GM21825 (cell line): ENCODE data around the gene NUDT15.
"Not testable (repeated sequence)": the region's sequence is repeated elsewhere in the genome, so short reads cannot be mapped to it uniquely, and the experiment has no call there.

Experiments
- ATAC-seq: cut with Tn5 transposase; IDR thresholded peaks from one replicate; pipeline ENCODE4 v1.9.1; 2021; ENCODE audit warnings: mild to moderate bottlenecking, moderate library complexity; ENCODE audit not compliant: unreplicated experiment

NUDT15 gene

DNA sequence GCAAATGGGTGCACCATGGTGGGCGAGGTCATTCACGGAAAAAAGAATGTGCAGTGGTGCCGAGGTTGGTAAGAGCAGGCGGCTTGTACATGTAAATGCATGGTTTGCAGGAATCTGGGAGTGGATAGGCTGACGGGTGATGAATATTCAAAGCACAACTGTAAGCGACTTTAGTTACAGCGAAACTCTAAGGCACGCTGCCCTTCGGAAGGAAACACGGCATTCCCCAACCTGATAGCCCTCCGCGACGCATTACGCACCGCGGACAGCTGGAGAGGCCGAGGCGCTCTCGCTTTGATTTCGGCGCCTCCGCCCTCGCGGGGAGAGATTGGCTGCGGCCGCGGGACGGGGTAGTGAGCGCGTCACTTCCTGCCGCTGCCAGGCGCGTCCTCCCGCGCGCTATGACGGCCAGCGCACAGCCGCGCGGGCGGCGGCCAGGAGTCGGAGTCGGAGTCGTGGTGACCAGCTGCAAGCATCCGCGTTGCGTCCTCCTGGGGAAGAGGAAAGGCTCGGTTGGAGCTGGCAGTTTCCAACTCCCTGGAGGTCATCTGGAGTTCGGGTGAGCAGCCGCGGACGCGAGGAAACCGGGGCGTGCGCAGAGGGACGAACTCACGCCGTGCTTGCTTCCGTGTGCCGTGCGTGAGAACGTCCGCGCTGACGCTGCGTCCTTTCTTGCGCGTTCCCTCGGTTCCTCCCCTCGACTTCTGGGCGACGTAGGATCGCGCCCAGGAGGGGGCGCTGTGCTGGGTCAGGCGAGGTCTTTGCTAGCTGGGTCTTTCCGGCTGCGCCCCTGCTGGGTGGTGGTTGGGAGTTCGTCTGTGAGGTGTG, at the start of gene NUDT15:
Gene NUDT15, plus strand, starts transcription at position 381 of the 828 bp plus-strand sequence. Its CDS starts 21 bp downstream, at position 402.
- peak; percentile 89 for ATAC-seq

DNA sequence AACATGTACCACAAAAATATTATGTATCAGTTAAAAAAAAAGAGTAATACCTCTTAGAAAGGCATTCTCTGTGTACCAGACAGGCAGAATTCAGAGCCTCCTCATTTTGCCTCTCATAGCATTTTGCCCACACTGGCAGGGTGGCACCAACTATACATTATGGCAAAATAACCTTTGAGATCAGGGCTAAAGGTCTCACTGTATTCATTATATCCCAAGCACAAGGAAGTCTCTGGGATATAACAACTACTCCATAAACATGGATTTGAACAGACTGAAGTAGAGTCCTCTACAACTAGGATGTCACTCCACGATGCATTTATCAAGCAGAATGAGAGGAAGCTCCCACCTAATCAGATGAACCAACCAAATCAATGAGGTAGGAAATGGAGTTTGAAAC, 47.1 kb upstream of the NUDT15 start:
- ATAC-seq: no peak

- no peak for ATAC-seq
These were observed 46.5 kb upstream of the NUDT15 start for GRCh38 chr13:47990920-47991466.

DNA sequence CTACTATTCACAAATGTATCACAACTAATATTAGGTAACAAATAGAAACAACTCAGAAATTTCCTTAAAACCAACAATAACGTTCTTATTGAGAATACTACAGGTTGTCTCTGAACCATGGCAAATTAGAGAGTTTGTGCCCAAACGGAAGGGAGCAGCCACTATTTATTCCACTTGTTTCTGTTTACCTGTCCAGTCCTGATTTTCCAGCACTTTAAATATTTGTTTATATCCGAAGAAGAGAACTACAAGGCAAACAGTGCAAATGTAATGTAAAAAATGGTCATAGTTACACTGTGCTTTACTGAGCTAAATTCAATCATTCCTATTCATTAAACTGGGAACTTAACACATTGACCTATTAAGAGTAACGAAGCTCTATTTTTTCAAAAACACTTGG, 45.7 kb upstream of the NUDT15 start:
- no peak for ATAC-seq

DNA sequence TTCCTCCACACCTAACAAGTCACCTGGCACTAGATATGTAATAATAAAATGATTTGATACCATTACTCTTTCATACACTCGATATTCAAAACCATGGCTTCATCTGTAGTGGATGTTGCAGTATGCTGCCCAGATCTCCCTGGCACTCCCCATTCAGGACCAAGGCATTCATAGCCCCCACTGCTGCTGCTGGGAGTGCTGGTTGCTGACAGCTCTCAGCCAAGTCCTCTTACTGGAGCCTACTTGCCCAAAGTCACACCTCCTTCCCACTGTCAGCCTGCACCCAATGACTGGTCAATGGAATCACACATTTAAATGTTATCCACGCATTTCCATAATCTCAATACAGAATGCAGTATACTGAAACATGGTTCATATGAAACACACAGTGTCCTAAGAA, 40.1 kb upstream of the NUDT15 start:
- ATAC-seq: no peak

- ATAC-seq: no peak
These were observed 37.6 kb upstream of the NUDT15 start for GRCh38 chr13:47999973-48000372.

GRCh38 chr13:48000559-48001113, 36.9 kb upstream of the NUDT15 start:
- ATAC-seq: peak; percentile 36

- peak; percentile 99 for ATAC-seq
These were observed 36.2 kb upstream of the NUDT15 start, which contains the start of gene SUCLA2 for GRCh38 chr13:48001114-48001881. Gene SUCLA2, minus strand, starts transcription at chr13:48001273. Its CDS starts 4 bp downstream, at chr13:48001269.

GRCh38 chr13:48001999-48002398, 35.5 kb upstream of the NUDT15 start:
- ATAC-seq: not testable (repeated sequence)

DNA sequence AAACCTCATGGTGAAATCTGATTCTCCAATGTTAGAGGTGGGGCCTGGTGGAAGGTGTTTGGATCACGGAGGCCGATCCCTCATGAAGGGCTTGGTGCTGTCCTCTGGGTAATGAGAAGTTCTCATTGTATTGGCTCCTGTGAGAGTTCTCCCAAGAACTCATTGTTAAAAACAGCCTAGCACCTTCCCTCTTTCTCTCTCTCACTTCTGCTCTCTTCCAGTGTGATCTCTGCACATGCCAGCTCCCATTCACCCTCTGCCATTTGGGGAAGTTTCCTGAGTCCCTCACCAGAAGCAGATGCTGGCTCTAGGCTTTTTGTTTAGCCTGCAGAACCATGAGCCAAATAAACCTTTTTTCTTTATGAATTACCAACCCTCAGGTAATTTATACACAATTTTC, 33.3 kb upstream of the NUDT15 start:
- ATAC-seq: no peak

GRCh38 chr13:48006396-48006795, 31.1 kb upstream of the NUDT15 start:
- no peak for ATAC-seq

- no peak for ATAC-seq
These were observed 28.2 kb upstream of the NUDT15 start for GRCh38 chr13:48009284-48009683.

GRCh38 chr13:48010698-48011097, 26.8 kb upstream of the NUDT15 start:
- ATAC-seq: no peak

GRCh38 chr13:48012668-48013067, 24.9 kb upstream of the NUDT15 start:
- no peak for ATAC-seq

GRCh38 chr13:48014359-48014758, 23.2 kb upstream of the NUDT15 start:
- ATAC-seq: no peak

DNA sequence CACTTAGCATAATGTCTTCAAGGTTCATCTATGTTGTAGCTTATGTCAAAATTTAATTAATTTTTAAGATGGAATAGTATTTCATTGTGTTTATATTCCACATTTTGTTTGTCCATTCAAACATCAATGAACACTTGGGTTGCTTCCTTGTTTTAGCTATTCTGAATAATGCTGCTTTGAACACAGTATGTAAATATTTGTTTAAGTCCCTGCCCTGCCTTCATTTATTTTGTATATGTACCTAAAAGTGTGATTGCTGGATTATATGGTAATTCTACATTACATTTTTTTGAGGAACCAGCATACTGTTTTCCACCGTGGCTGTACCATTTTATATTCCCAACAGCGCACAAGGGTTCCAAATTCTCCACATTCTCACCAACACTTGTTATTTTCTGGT, 18.9 kb upstream of the NUDT15 start:
- ATAC-seq: no peak

DNA sequence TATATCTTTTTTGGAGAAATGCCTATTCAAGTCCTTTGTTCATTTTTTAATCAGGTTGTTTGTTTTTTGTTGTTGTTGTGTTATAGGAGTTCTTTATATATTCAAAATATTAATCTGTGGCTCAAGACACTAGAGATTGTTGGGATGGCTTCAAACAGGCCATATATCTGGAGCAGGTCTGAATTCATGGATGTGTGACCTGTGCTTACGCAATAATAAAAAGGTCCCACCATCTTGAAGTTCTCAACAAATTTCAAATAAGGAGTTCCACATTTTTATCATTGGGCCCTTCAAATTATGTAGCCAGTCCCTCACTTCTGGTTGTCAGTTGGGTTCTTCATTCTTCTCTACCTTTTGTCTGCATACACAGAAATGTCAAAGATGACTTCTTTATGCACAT, 17.7 kb upstream of the NUDT15 start:
- no peak for ATAC-seq

GRCh38 chr13:48028066-48028465, 9.5 kb upstream of the NUDT15 start:
- ATAC-seq: no peak

DNA sequence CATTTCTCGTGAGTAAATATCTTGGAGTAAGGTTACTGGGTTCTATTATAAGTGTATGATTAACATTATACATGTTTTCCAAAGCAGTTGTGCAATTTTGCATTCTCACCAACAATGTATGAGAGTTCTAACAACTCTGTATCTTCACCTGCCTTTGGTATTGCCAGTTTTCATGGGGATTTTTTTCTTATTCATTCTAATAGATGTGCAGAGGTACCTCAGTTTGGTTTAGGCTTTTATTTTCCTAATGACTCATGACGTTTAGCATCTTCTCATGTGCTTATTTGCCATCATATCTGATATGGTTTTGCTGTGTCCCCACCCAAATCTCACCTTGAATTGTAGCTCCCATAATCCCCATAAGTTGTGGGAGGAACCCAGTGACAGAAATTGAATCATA, 7.7 kb upstream of the NUDT15 start:
- ATAC-seq: no peak

DNA sequence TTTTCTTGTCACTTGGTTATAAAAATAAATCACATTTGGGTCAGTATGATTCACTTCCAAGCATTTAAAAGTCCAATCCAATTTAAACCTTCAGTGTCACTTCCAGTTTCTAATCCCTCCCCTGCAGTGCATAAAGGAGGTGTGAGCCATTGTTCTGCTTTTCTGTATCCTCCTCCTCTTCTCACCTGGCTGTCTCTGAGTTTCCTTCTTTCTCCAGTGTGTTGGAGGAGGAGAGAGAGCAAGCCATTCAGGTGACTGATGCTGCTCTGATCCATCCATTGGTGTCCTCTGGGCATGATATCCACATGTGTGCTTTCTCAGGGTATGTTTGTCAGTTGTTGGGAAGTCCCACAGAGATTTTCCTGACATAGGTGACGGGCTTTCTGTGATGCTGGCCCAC, 1.2 kb downstream of the NUDT15 start:
- no peak for ATAC-seq

- no peak for ATAC-seq
These were observed 2.5 kb downstream of the NUDT15 start for GRCh38 chr13:48040049-48040448.
